Adrenal gland (tissue), 12 donors: Measurements from ENCODE around the gene GNG8. TPM values are rescaled to one million over a fixed set of nuclear protein-coding genes. Genes with fewer than 3 reads are reported as not detected.

Experiments used
- DNase-seq, 7 donors: peaks; one replicate each; pipeline ENCODE4 v3.0.0-alpha.2; 2019 to 2020
- H3K27ac ChIP-seq, 5 donors: fragments of 200-600 bp; sonication (generic) in 4 of 5; 1 replicate in 3 of 5; 2 replicates in 2 of 5; pipeline versions ENCODE4 v1.5.1 to v1.8.0; 2016 to 2020; ENCODE audit warnings: mild to moderate bottlenecking in 1 of 5
- H3K27me3 ChIP-seq: fragments of 200-600 bp; 2 replicates; pipeline ENCODE4 v1.8.0; 2021
- H3K36me3 ChIP-seq, 2 donors: fragments of 200-600 bp; replicated peaks in 1 of 2; 1 replicate in 1 of 2; 2 replicates in 1 of 2; pipeline versions ENCODE4 v1.5.1 to v1.8.0; 2018 to 2022
- H3K4me1 ChIP-seq, 2 donors: fragments of 200-600 bp; replicated peaks in 1 of 2; 1 replicate in 1 of 2; 2 replicates in 1 of 2; pipeline versions ENCODE4 v1.5.1 to v1.8.0; 2018 to 2021
- H3K4me3 ChIP-seq, 4 donors: fragments of 200-600 bp; sonication (generic) in 3 of 4; one replicate each; pipeline ENCODE4 v1.5.1; 2016 to 2018
- H3K9me3 ChIP-seq, 3 donors: fragments of 200-600 bp; sonication (generic) in 1 of 3; replicated peaks in 1 of 3; 1 replicate in 2 of 3; 2 replicates in 1 of 3; pipeline versions ENCODE4 v1.5.1 to v1.8.0; 2016 to 2021
- POLR2A ChIP-seq, 2 donors: fragments of 450-650 bp; IDR thresholded peaks; one replicate each; pipeline ENCODE4 v1.6.1; 2017; ENCODE audit warnings: antibody characterized with exemption in 2 of 2, mild to moderate bottlenecking in 2 of 2, moderate library complexity in 1 of 2
- WGBS, 4 donors: extraction: QIAGEN DNeasy Blood & Tissue Kit in 2 of 4; methylation state at CpG; one replicate each; pipeline versions ENCODE4 v1.1.5 to v1.1.7; 2013 to 2017; 5-methylcytosine and 5-hydroxymethylcytosine counted together
- intact Hi-C, 2 donors: fragments of 100-400 bp; cut with DNase I; formaldehyde crosslinking; loops; one replicate each; pipeline versions ENCODE4 v1.14.1 to v1.15.0; 2022 to 2023
- polyA plus RNA-seq, 3 donors: library from polyadenylated mRNA; stranded (reverse); fragments of 200-250 nt in 2 of 3; fragments of 350-450 nt in 1 of 3; fragmentation: Illumina TruSeq in 1 of 3; extraction: RNeasy Lipid Tissue Mini Kit (QIAGEN cat#74804) in 1 of 3; gene quantifications; one replicate each; pipeline ENCODE4 v1.2.3, GENCODE V29; 2013 to 2014
- total RNA-seq, 9 donors: library from RNA; depleted of rRNA in 4 of 9; stranded (reverse); fragments of >200 nt in 4 of 9; fragments of 120-200 nt in 1 of 9; fragmentation: NEBNext Ultra II Directional in 1 of 9; extraction: Animal tissue kit (Norgen Biotek cat#: 25700) in 1 of 9; gene quantifications; one replicate each; pipeline versions ENCODE4 v1.1.0 to v1.2.4, GENCODE V29; 2013 to 2023
- TF ChIP-seq, protein P1 (sequence below), 6 experiments: fragments of 450-650 bp in 4 of 6; fragments of 200-600 bp in 2 of 6; sonication (generic) in 1 of 6; IDR thresholded peaks; 1 replicate in 5 of 6; 2 replicates in 1 of 6; pipeline versions ENCODE4 v1.5.1 to v1.8.0; 2016 to 2021; ENCODE audit warnings: antibody characterized with exemption in 6 of 6, mild to moderate bottlenecking in 2 of 6, moderate library complexity in 1 of 6
- donor health status: healthy with polysubstance abuse.
- donor health status: Bipolar disorder and iron deficiency.
- donor health status: DM: yes; HTN: yes; CAD: no.
- donor health status: DM: no; HTN: no; CAD: no.
- donor health status: DM: no; HTN: no; CAD: no.
- donor health status: DM: yes; HTN: yes; CAD: no.

The GNG8 gene
- total and polyA plus RNA-seq, 12 donors = 3.9 TPM; not detected in 11

DNA sequence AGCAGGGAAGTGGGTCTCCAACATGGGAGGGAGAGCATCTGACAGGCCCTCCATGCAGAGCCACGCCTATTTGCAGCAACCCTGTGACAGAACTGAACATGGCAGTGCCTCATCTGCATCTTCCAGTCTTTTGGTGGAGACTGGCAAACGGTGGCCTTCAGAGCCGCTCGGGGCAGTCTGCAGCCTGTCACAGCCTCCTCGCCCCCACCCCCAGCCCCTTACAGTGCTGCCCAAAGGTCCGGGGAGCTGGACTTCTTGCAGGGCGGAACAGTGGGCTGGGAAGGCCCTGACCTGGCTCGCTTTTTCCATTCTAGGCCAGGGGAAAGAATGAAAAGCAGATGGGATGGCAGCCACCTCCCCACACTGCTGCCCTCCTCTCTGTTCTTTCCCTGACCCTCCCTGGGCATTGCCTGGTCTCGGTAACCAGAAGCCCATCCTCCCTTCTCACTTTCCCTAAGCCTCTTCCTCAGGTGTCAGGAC is 32.2 kb downstream of the GNG8 start:
- intact Hi-C loops = no loop called here
- Histone ChIP-seq H3K27ac (peak overlapping the region in 3 of 5 donors; percentile 31 to 100 (median 91)), H3K4me3 (peak overlapping the region in 1 of 4 donors; percentile 80), H3K27me3 (no peaks in the 10 kb centered on the region), H3K9me3 (no peaks in the 10 kb centered on the region), H3K36me3 (peaks cover 0 to 34% of the 10 kb centered on the region in 2 donors), H3K4me1 (peaks cover 27 to 45% of the 10 kb centered on the region in 2 donors)
- TF ChIP-seq, protein P1, sequence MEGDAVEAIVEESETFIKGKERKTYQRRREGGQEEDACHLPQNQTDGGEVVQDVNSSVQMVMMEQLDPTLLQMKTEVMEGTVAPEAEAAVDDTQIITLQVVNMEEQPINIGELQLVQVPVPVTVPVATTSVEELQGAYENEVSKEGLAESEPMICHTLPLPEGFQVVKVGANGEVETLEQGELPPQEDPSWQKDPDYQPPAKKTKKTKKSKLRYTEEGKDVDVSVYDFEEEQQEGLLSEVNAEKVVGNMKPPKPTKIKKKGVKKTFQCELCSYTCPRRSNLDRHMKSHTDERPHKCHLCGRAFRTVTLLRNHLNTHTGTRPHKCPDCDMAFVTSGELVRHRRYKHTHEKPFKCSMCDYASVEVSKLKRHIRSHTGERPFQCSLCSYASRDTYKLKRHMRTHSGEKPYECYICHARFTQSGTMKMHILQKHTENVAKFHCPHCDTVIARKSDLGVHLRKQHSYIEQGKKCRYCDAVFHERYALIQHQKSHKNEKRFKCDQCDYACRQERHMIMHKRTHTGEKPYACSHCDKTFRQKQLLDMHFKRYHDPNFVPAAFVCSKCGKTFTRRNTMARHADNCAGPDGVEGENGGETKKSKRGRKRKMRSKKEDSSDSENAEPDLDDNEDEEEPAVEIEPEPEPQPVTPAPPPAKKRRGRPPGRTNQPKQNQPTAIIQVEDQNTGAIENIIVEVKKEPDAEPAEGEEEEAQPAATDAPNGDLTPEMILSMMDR (IDR thresholded peaks at IDR 0.05) = no peak
- TF ChIP-seq POLR2A (IDR thresholded peaks at IDR 0.05) = no peak
- DNase-seq = peak in 5 of 7 donors; percentile 34 to 70 (median 47)
- 21 to 51% (median 35%) methylated on average over 3 to 9 of the region's 9 CpGs for WGBS, 4 donors

DNA sequence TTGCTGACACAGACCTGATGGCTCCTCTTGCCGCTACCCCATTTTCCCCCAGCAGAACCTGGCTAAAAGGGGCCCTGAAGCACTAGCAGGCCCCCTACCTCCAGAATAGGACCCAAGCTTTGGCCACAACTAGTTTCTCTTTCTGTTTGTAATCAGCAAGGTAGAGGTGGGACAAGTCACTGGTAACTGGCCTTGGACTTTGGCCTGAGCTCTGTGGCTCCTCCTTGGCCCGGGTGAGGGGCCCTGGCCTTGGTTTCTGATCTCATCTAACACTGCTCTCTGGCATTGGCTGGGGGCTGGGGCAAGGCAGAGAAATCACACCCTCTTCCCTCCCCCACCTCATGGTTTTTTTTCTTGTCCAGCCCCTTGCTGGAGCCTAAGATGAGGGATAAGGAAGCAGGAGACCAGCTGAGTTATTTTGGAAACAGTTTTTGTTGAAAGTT is 32.8 kb downstream of the GNG8 start:
- Histone ChIP-seq H3K4me1 (peaks cover 27 to 45% of the 10 kb centered on the region in 2 donors), H3K27me3 (no peaks in the 10 kb centered on the region), H3K36me3 (peaks cover 0 to 28% of the 10 kb centered on the region in 2 donors), H3K27ac (peak overlapping the region; percentile 31 to 100 (median 75)), H3K9me3 (no peaks in the 10 kb centered on the region), H3K4me3 (peak overlapping the region in 1 of 4 donors; percentile 80)
- WGBS, 4 donors = 13 to 35% (median 25%) methylated on average over 1 to 2 of the region's 2 CpGs
- intact Hi-C loops = no loop called here
- DNase-seq = peak in 5 of 7 donors; percentile 56 to 72 (median 60)
- TF ChIP-seq POLR2A (IDR thresholded peaks at IDR 0.05) = no peak
- TF ChIP-seq, protein P1 (IDR thresholded peaks at IDR 0.05) = no peak

DNA sequence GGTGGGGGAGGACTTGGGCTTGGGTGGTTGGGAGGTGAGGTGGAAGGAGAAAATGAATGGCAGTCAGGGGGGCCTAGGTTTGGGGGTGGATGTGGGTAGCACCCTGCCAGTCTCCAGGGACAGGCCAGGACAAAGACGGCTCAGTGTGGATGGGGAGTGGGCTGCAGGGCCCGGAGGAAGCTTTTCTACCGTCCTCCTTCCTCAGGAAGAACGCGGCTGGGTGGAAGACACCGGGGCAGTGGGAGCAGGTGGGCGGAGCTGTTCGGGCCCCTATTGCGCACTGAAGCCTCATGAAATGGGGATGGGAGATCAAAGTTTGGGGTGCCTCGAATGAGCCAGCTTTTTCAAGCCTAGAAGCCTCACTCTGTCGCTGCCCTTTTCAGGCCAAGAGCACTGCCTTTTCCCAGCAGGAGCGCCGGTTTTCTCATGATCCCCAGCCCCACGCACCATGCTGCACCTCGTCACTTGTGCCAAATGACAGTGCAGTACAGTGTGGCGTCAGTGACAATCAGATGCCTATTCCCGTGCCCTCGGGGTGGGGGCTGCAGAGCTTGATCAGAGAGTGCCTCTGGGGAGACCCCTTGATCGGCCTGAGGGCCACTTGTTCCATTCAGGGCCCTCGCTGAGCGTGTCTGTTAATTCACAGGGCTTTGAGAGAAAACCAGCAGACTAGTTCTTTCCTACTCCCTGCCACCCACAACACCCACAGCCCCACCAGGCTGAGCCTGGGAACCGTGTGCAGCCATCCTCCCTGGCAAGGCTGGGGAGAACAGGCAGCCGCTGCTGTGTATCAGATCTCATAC is 33.4 kb downstream of the GNG8 start:
- TF ChIP-seq POLR2A (IDR thresholded peaks at IDR 0.05) = peak in 1 of 2 donors; percentile 26
- TF ChIP-seq, protein P1 (IDR thresholded peaks at IDR 0.05) = no peak
- intact Hi-C loops = no loop called here
- peaks cover 0 to 22% of the 10 kb centered on the region in 2 donors for H3K36me3 ChIP-seq
- no peaks in the 10 kb centered on the region for H3K9me3 ChIP-seq
- no peaks in the 10 kb centered on the region for H3K27me3 ChIP-seq
- peak overlapping the region; percentile 31 to 100 (median 75) for H3K27ac ChIP-seq
- H3K4me3 ChIP-seq = peak overlapping the region in 1 of 4 donors; percentile 80
- peak in 5 of 7 donors; percentile 40 to 80 (median 53) for DNase-seq
- 7 to 15% (median 9%) methylated on average over 12 to 23 of the region's 23 CpGs for WGBS, 4 donors
- peaks cover 27 to 45% of the 10 kb centered on the region in 2 donors for H3K4me1 ChIP-seq
